Prostate gland (tissue), 2 donors: ENCODE results near the gene SYNPO2. TPM values are rescaled to one million over a fixed set of nuclear protein-coding genes. Genes with fewer than 3 reads are reported as not detected.
A peak's percentile ranks its signal among the peaks of the same experiment; 100 is the strongest.
"Not testable (repeated sequence)": the region's sequence is repeated elsewhere in the genome, so short reads cannot be mapped to it uniquely, and the experiment has no call there.

ENCODE experiments used
- DNase-seq: peaks from one replicate; pipeline ENCODE4 v3.0.0-alpha.2; 2019; ENCODE audit warnings: low spot score
- H3K27ac ChIP-seq, 2 donors: fragments of 200-600 bp; sonication (generic); 2 replicates each; pipeline ENCODE4 v1.5.1; 2017 to 2019
- H3K27me3 ChIP-seq: fragments of 200-600 bp; sonication (generic); replicated peaks from 2 replicates; pipeline ENCODE4 v1.5.1; 2019; ENCODE audit not compliant: insufficient read depth
- H3K36me3 ChIP-seq, 2 donors: fragments of 200-600 bp; sonication (generic); 1 replicate in 1 of 2; 2 replicates in 1 of 2; pipeline versions ENCODE4 v1.5.1 to v1.8.1; 2017 to 2019
- H3K4me1 ChIP-seq: fragments of 200-600 bp; sonication (generic); replicated peaks from 2 replicates; pipeline ENCODE4 v1.5.1; 2019
- H3K4me3 ChIP-seq, 2 donors: fragments of 200-600 bp; sonication (generic); 2 replicates each; pipeline ENCODE4 v1.5.1; 2017 to 2019
- H3K9me3 ChIP-seq: fragments of 200-600 bp; sonication (generic); 2 replicates; pipeline ENCODE4 v1.5.1; 2017
- CTCF ChIP-seq, 4 experiments: fragments of 200-600 bp in 2 of 4; fragments of 450-650 bp in 2 of 4; sonication (generic) in 2 of 4; IDR thresholded peaks; 1 replicate in 3 of 4; 2 replicates in 1 of 4; pipeline ENCODE4 v1.5.1; 2016 to 2019; ENCODE audit warnings: antibody characterized with exemption in 4 of 4, mild to moderate bottlenecking in 2 of 4, moderate library complexity in 2 of 4
- POLR2A ChIP-seq: fragments of 450-650 bp; IDR thresholded peaks from one replicate; pipeline ENCODE4 v1.6.1; 2016; ENCODE audit warnings: antibody characterized with exemption, mild to moderate bottlenecking
- POLR2AphosphoS5 ChIP-seq: sonication (generic); formaldehyde crosslinking; IDR thresholded peaks from one replicate; pipeline ENCODE4 v1.6.1; 2017; ENCODE audit warnings: antibody characterized with exemption
- WGBS: methylation state at CpG from one replicate; pipeline ENCODE4 v1.1.5; 2018; 5-methylcytosine and 5-hydroxymethylcytosine counted together
- intact Hi-C: fragments of 100-400 bp; cut with DNase I; formaldehyde crosslinking; loops from one replicate; pipeline ENCODE4 v1.14.2; 2022
- total RNA-seq, 2 donors: library from RNA; depleted of rRNA; stranded (reverse); fragments of >200 nt; gene quantifications; one replicate each; pipeline ENCODE4 v1.1.0, GENCODE V29; 2016

The SYNPO2 gene
- total RNA-seq, 2 donors from 2014 or later, result 131 to 181 TPM

- TF ChIP-seq CTCF (IDR thresholded peaks at IDR 0.05) (no peak), POLR2A (no peak), POLR2AphosphoS5 (no peak)
- Histone ChIP-seq H3K27ac (no peak overlapping the region), H3K27me3 (no peaks in the 10 kb centered on the region), H3K4me1 (no peaks in the 10 kb centered on the region), H3K36me3 (no peaks in the 10 kb centered on the region), H3K4me3 (no peak overlapping the region), H3K9me3 (no peaks in the 10 kb centered on the region)
- intact Hi-C loops, result no loop called here
- 92% methylated on average over 2 of the region's 2 CpGs for WGBS
- DNase-seq, result no peak
Measured at GRCh38 chr4:119053245-119053644, 164.6 kb downstream of the SYNPO2 start.

GRCh38 chr4:119053997-119054396 lies 165.3 kb downstream of the SYNPO2 start:
- intact Hi-C loops, result no loop called here
- no peak for DNase-seq
- H3K27me3 ChIP-seq, result no peaks in the 10 kb centered on the region
- no peak overlapping the region for H3K27ac ChIP-seq
- H3K9me3 ChIP-seq, result no peaks in the 10 kb centered on the region
- H3K4me1 ChIP-seq, result no peaks in the 10 kb centered on the region
- no peak overlapping the region for H3K4me3 ChIP-seq
- no peaks in the 10 kb centered on the region for H3K36me3 ChIP-seq
- 98% methylated on average over 10 of the region's 10 CpGs for WGBS
- TF ChIP-seq POLR2A (no peak), POLR2AphosphoS5 (no peak), CTCF (IDR thresholded peaks at IDR 0.05) (no peak)

GRCh38 chr4:119057417-119057816 lies 168.8 kb downstream of the SYNPO2 start:
- no peak for DNase-seq
- TF ChIP-seq CTCF (IDR thresholded peaks at IDR 0.05), result no peak
- no peak for TF ChIP-seq POLR2AphosphoS5
- TF ChIP-seq POLR2A, result no peak
- H3K36me3 ChIP-seq, result no peaks in the 10 kb centered on the region
- 93% methylated on average over 3 of the region's 3 CpGs for WGBS
- no peaks in the 10 kb centered on the region for H3K4me1 ChIP-seq
- H3K27me3 ChIP-seq, result no peaks in the 10 kb centered on the region
- no peak overlapping the region for H3K4me3 ChIP-seq
- no peaks in the 10 kb centered on the region for H3K9me3 ChIP-seq
- intact Hi-C loops, result no loop called here
- H3K27ac ChIP-seq, result no peak overlapping the region

- Histone ChIP-seq H3K27me3 (no peaks in the 10 kb centered on the region), H3K4me1 (no peaks in the 10 kb centered on the region), H3K36me3 (no peaks in the 10 kb centered on the region), H3K27ac (no peak overlapping the region), H3K9me3 (no peaks in the 10 kb centered on the region), H3K4me3 (no peak overlapping the region)
- intact Hi-C loops, result no loop called here
- no peak for TF ChIP-seq POLR2AphosphoS5
- TF ChIP-seq CTCF (IDR thresholded peaks at IDR 0.05), result no peak
- no peak for DNase-seq
- WGBS, result 74% methylated on average over 3 of the region's 3 CpGs
Measured at GRCh38 chr4:119059221-119059620, 170.6 kb downstream of the SYNPO2 start.

GRCh38 chr4:119067125-119067524 lies 178.5 kb downstream of the SYNPO2 start:
- intact Hi-C loops, result not testable (repeated sequence)

GRCh38 chr4:119067670-119068360 lies 179.2 kb downstream of the SYNPO2 start:
- intact Hi-C loops, DNase-seq, H3K4me3 ChIP-seq, H3K4me1 ChIP-seq, H3K9me3 ChIP-seq, H3K27me3 ChIP-seq, H3K36me3 ChIP-seq: not testable (repeated sequence)
- peak overlapping the region in 1 of 2 donors; percentile 31 for H3K27ac ChIP-seq
- WGBS, result 78% methylated on average over 17 of the region's 17 CpGs

More at GRCh38 chr4:119067125-119067524, 178.5 kb downstream of the SYNPO2 start:
- not testable (repeated sequence) for H3K27ac ChIP-seq, H3K4me3 ChIP-seq, H3K36me3 ChIP-seq, H3K27me3 ChIP-seq, H3K9me3 ChIP-seq, DNase-seq, H3K4me1 ChIP-seq
- 75% methylated on average over 9 of the region's 12 CpGs for WGBS
